ENCODE measurements around the gene SLC20A1.

Gene SLC20A1

DNA sequence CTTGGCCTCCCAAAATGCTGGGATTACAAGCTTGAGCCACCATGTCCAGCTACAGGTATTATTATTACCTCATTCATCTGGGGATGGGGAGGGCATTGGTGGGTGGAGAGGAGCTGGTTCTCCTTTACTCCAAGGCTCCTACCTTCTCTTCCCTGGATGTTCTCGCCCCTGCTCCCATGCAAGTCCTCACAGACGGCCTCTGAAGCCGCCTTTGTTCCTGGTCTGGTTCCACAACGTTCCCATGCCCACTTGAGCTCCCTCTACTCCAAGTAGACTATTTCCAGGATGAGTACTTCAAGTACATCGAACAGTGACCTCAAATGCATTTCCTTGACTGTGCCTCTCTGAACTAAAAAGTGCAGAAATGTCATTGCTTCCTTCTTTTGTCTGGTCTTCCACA lies 3.2 kb upstream of the SLC20A1 start:
- H3K4me3 ChIP-seq (ENCODE audit: low read depth, low read length): no peak overlapping the region
- DNase-seq (ENCODE audit: low read depth): no peak
- TF ChIP-seq, protein P1, sequence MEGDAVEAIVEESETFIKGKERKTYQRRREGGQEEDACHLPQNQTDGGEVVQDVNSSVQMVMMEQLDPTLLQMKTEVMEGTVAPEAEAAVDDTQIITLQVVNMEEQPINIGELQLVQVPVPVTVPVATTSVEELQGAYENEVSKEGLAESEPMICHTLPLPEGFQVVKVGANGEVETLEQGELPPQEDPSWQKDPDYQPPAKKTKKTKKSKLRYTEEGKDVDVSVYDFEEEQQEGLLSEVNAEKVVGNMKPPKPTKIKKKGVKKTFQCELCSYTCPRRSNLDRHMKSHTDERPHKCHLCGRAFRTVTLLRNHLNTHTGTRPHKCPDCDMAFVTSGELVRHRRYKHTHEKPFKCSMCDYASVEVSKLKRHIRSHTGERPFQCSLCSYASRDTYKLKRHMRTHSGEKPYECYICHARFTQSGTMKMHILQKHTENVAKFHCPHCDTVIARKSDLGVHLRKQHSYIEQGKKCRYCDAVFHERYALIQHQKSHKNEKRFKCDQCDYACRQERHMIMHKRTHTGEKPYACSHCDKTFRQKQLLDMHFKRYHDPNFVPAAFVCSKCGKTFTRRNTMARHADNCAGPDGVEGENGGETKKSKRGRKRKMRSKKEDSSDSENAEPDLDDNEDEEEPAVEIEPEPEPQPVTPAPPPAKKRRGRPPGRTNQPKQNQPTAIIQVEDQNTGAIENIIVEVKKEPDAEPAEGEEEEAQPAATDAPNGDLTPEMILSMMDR (conservative IDR thresholded peaks at IDR 0.05; ENCODE audit: low read depth, low read length): no peak

DNA sequence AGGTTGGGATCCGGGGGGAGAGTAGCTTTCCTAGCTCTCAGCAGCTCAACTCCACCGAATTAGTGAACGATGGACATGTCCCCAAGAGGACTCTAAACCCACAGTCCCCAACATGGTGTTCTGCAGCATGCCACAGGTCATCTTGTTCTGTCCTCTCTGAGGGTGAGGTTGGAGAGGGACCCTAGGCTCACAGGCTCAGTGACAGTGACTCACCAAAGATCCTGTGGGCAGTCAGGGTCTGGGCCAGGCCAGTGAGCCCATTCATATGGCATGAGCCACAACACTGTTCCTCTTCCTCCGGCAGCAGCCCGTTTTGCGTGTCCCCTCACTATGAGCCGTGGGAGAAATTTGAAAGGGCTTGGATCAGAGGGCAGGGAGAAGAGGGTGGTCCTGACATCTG lies 2.8 kb upstream of the SLC20A1 start:
- H3K4me3 ChIP-seq (ENCODE audit: low read depth, low read length): no peak overlapping the region
- TF ChIP-seq, protein P1 (conservative IDR thresholded peaks at IDR 0.05; ENCODE audit: low read depth, low read length): no peak
- no peak for DNase-seq (ENCODE audit: low read depth)

DNA sequence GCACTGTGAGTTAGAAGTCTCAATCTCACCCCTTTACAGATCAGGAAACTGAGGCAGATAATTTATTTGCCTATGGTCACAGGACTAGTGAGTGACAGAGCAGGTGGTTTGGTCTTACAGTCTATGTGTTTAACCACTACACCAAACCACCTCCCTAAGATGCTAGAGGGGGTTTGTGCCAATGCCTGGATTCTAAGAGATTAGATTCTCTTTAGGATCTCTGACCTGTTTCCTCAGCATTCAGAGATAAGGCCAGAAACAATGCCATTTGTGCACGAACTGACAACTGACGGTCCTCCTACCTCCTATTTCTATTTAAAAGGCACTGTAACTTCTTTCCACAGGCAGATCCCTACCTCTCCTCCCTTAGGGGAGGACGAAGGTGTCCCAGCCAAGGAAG lies 2.3 kb upstream of the SLC20A1 start:
- H3K4me3 ChIP-seq (ENCODE audit: low read depth, low read length): no peak overlapping the region
- DNase-seq (ENCODE audit: low read depth): no peak
- TF ChIP-seq, protein P1 (conservative IDR thresholded peaks at IDR 0.05; ENCODE audit: low read depth, low read length): no peak

DNA sequence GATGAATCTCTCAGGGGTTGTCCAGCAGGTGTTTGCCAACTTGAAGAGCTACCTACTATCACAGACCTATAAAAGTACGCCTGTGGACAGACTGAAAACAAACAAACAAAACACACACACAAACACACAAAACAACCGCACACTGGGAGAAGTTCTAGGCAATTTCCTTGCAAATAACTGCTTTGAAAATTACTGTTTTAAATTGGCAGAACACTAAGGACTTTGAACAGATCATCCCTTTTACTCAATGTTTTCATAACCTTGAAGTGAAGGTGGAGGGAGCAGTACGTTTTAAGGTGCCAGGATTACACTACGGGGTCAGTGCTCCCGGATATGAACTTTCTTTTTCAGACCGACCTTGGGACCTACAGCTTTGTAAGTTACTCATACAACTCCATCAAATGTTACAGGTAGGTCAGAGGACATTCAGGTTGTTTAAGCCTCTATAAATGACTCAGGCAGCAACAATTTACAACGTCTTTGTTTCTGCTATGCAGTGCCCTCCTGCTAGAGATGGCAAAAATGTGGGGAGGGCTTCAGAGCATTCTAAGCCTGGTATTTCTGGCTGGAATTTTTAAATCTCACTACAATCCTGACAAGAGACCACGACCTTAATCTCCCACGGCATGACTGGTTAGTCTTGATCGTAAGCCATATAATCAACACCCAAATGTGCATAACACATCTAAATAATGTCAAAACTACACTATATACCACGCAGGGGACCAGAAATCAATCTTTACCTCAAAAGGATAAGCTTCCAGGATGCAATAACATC lies 1.4 kb upstream of the SLC20A1 start:
- no peak for DNase-seq (ENCODE audit: low read depth)
- TF ChIP-seq, protein P1 (conservative IDR thresholded peaks at IDR 0.05; ENCODE audit: low read depth, low read length): no peak
- peak overlapping the region; percentile 80 for H3K4me3 ChIP-seq (ENCODE audit: low read depth, low read length)

DNA sequence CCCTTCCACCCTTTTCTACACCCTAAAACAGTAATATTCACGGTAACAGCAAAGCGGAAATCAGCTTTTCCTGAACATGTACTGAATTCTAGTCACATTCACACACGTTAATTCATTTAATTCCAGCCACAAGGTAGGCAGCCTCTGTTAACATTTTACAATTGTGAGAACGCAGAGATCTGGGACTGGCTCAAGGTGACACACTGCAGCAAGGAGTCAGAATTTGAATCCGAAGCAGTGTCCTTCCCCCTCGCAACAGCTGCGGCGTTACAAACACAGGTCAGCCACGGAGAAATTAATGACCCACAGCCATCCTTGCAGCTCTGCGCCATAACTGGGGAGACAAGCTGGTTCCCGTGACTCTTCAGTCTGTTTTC lies 818 bp upstream of the SLC20A1 start:
- TF ChIP-seq, protein P1 (conservative IDR thresholded peaks at IDR 0.05; ENCODE audit: low read depth, low read length): no peak
- peak; percentile 65 for DNase-seq (ENCODE audit: low read depth)
- peak overlapping the region; percentile 80 for H3K4me3 ChIP-seq (ENCODE audit: low read depth, low read length)

DNA sequence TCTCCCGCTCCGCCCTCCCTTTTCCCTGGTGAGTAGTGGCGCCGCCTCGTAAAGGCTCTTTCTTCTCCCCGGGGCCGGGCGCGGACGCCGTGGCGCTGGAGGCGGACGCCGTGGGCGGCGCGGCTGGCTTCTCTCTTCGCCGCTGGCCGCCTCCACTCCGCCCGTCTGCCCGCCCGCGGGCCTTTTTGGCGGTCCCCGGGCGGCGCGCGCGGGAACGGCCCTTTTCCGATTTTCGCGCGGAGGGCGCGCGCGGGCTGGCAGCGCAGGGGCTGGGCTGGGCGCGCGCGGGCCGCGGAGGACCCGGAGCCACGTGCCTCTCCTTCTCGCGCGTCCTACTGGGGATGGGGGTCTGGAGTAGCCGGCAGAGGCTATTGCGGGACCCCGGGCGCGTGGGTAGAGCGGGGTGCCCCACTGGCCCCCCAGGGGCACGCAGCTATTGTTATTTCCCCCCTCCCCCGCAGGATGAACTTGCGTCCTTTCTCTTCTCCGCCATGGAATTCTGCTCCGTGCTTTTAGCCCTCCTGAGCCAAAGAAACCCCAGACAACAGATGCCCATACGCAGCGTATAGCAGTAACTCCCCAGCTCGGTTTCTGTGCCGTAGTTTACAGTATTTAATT lies 472 bp downstream of the SLC20A1 start:
- DNase-seq (ENCODE audit: low read depth): no peak
- TF ChIP-seq, protein P1 (conservative IDR thresholded peaks at IDR 0.05; ENCODE audit: low read depth, low read length): no peak
- peak overlapping the region; percentile 80 for H3K4me3 ChIP-seq (ENCODE audit: low read depth, low read length)

All from choroid plexus epithelial cell (primary cell).